ENCODE measurements around the gene OSTM1. TPM values are rescaled to one million over a fixed set of nuclear protein-coding genes. Genes with fewer than 3 reads are reported as not detected.
A peak's percentile ranks its signal among the peaks of the same experiment; 100 is the strongest.

OSTM1 gene
- polyA plus RNA-seq, 1 of the 3 experiments (the other 2 are of a cell fraction), result 10.1 TPM

- no peak for TF ChIP-seq FOSL2 (IDR thresholded peaks at IDR 0.05; ENCODE audit: borderline replicate concordance, low read depth)
- TF ChIP-seq MAX (IDR thresholded peaks at IDR 0.05; ENCODE audit: low read depth), result 0 out of 2 replicates have a peak, but pooled peaks have one; percentile 44
- Histone ChIP-seq H3K27ac (ENCODE audit: low read depth in 2 of 2, low read length in 1 of 2) (no peak overlapping the region), H3K79me2 (ENCODE audit: insufficient read depth) (no peaks in the 10 kb centered on the region), H3K4me1 (ENCODE audit: control insufficient read depth in 1 of 2, insufficient read depth in 2 of 2, low read depth in 1 of 2, low read length in 1 of 2) (peaks cover 0 to 38% of the 10 kb centered on the region in 2 experiments; a peak in 2 of 4 replicates), H3K9ac (no peak overlapping the region), H2AFZ (ENCODE audit: low read depth) (peak overlapping the region; percentile 84; the same call in 1 of the 2 replicates), H3F3A (replicated peaks; ENCODE audit: insufficient read depth) (peaks cover 5% of the 10 kb centered on the region), H3K9me2 (no peaks in the 10 kb centered on the region), H3K4me3 (ENCODE audit: low read depth in 2 of 2, low read length in 1 of 2) (peak overlapping the region; percentile 53 to 78), H3K9me3 (no peaks in the 10 kb centered on the region), H4K20me1 (ENCODE audit: insufficient read depth) (no peaks in the 10 kb centered on the region), H3K4me2 (peak overlapping the region; percentile 96), H3K27me3 (ENCODE audit: insufficient read depth) (peaks cover 41% of the 10 kb centered on the region), H3K36me3 (replicated peaks in 1 of 2; ENCODE audit: control insufficient read depth in 1 of 2, insufficient read depth in 2 of 2, low read length in 1 of 2) (no peaks in the 10 kb centered on the region)
- CTCF ChIA-PET, result interaction anchor here (1.2 to 2.1 kb wide), 3 partner anchors 8 to 374 kb away, joined by 4 to 18 read pairs (median 6); no protein-coding TSS in a partner anchor
- peak; percentile 74 for DNase-seq
- POLR2A ChIA-PET, result no interaction called here
- 13% methylated on average over 21 of the region's 72 CpGs for WGBS (ENCODE audit: low lambda C conversion rate)
These were observed 43.2 kb upstream of the OSTM1 start for GRCh38 chr6:108117427-108118358.

GRCh38 chr6:108116546-108117426 is 42.2 kb upstream of the OSTM1 start:
- TF ChIP-seq JUND (IDR thresholded peaks at IDR 0.05) (no peak), EZH2phosphoT487 (IDR thresholded peaks at IDR 0.05; ENCODE audit: borderline replicate concordance, low read depth) (0 out of 2 replicates have a peak, but pooled peaks have one; percentile 43)

GRCh38 chr6:108115598-108116058 is 41.1 kb upstream of the OSTM1 start:
- Histone ChIP-seq H2AFZ (ENCODE audit: low read depth) (no peak overlapping the region; the same call in 1 of the 2 replicates), H3K36me3 (replicated peaks in 1 of 2; ENCODE audit: control insufficient read depth in 1 of 2, insufficient read depth in 2 of 2, low read length in 1 of 2) (no peaks in the 10 kb centered on the region), H3K27me3 (ENCODE audit: insufficient read depth) (peaks cover 41% of the 10 kb centered on the region), H3K9ac (no peak overlapping the region), H4K20me1 (ENCODE audit: insufficient read depth) (no peaks in the 10 kb centered on the region), H3K4me1 (ENCODE audit: control insufficient read depth in 1 of 2, insufficient read depth in 2 of 2, low read depth in 1 of 2, low read length in 1 of 2) (peaks cover 0 to 38% of the 10 kb centered on the region in 2 experiments; a peak in 2 of 4 replicates), H3K9me2 (no peaks in the 10 kb centered on the region), H3K79me2 (ENCODE audit: insufficient read depth) (no peaks in the 10 kb centered on the region), H3K4me2 (peak overlapping the region; percentile 59), H3K27ac (ENCODE audit: low read depth in 2 of 2, low read length in 1 of 2) (no peak overlapping the region), H3F3A (replicated peaks; ENCODE audit: insufficient read depth) (peaks cover 5% of the 10 kb centered on the region), H3K4me3 (ENCODE audit: low read depth in 2 of 2, low read length in 1 of 2) (peak overlapping the region; percentile 44 to 48; a peak in 3 of 4 replicates), H3K9me3 (no peaks in the 10 kb centered on the region)
- 3% methylated on average over 15 of the region's 20 CpGs for WGBS (ENCODE audit: low lambda C conversion rate)
- TF ChIP-seq MEF2A (IDR thresholded peaks at IDR 0.05; ENCODE audit: borderline replicate concordance, low read depth), result no peak
- TF ChIP-seq MAX (IDR thresholded peaks at IDR 0.05; ENCODE audit: low read depth), result no peak
- no peak for TF ChIP-seq EP300 (IDR thresholded peaks at IDR 0.05; ENCODE audit: borderline replicate concordance in 1 of 2, low read depth in 1 of 2, low read length in 1 of 2)
- TF ChIP-seq SMC3 (IDR thresholded peaks at IDR 0.05; ENCODE audit: low read depth, low read length), result peak; percentile 23; the same call in 1 of the 2 replicates
- TF ChIP-seq TCF12 (IDR thresholded peaks at IDR 0.05), result no peak
- TF ChIP-seq RAD21 (IDR thresholded peaks at IDR 0.05; ENCODE audit: low read length), result peak; percentile 66
- peak; percentile 65 for TF ChIP-seq CTCF (IDR thresholded peaks at IDR 0.05)
- TF ChIP-seq RCOR1 (IDR thresholded peaks at IDR 0.05; ENCODE audit: low read length), result 0 out of 2 replicates have a peak, but pooled peaks have one; percentile 8
- ChIA-PET CTCF (interaction anchor here (0.8 to 8.1 kb wide), 25 partner anchors 9 to 924 kb away, joined by 3 to 111 read pairs (median 4); no protein-coding TSS in a partner anchor), POLR2A (no interaction called here)
- DNase-seq, result peak; percentile 77

More at GRCh38 chr6:108116546-108117426, 42.2 kb upstream of the OSTM1 start:
- Histone ChIP-seq H3K4me3 (ENCODE audit: low read depth in 2 of 2, low read length in 1 of 2) (peak overlapping the region; percentile 53 to 78; a peak in 3 of 4 replicates), H3K9ac (no peak overlapping the region), H2AFZ (ENCODE audit: low read depth) (no peak overlapping the region), H3F3A (replicated peaks; ENCODE audit: insufficient read depth) (peaks cover 5% of the 10 kb centered on the region), H3K27me3 (ENCODE audit: insufficient read depth) (peaks cover 41% of the 10 kb centered on the region), H3K9me2 (no peaks in the 10 kb centered on the region), H3K36me3 (replicated peaks in 1 of 2; ENCODE audit: control insufficient read depth in 1 of 2, insufficient read depth in 2 of 2, low read length in 1 of 2) (no peaks in the 10 kb centered on the region), H3K27ac (ENCODE audit: low read depth in 2 of 2, low read length in 1 of 2) (no peak overlapping the region), H3K4me2 (peak overlapping the region; percentile 96), H3K4me1 (ENCODE audit: control insufficient read depth in 1 of 2, insufficient read depth in 2 of 2, low read depth in 1 of 2, low read length in 1 of 2) (peaks cover 0 to 38% of the 10 kb centered on the region in 2 experiments; a peak in 2 of 4 replicates), H3K9me3 (no peaks in the 10 kb centered on the region), H3K79me2 (ENCODE audit: insufficient read depth) (no peaks in the 10 kb centered on the region), H4K20me1 (ENCODE audit: insufficient read depth) (no peaks in the 10 kb centered on the region)
- ChIA-PET CTCF (interaction anchor here (0.6 to 2.1 kb wide), 9 partner anchors 9 to 411 kb away, joined by 3 to 18 read pairs (median 3); partner anchors contain the start of gene AFG1L), POLR2A (no interaction called here)
- peak; percentile 57 for DNase-seq
- 23% methylated on average over 31 of the region's 46 CpGs for WGBS (ENCODE audit: low lambda C conversion rate)

Data from SK-N-SH (cell line).